SHP77 (cell line): ENCODE measurements around the gene BLMH.

Experiments
- DNase-seq, 2 experiments: peaks; one replicate each; lab custom pipeline; 2025; lab: John Stamatoyannopoulos, UW

The BLMH gene

DNA sequence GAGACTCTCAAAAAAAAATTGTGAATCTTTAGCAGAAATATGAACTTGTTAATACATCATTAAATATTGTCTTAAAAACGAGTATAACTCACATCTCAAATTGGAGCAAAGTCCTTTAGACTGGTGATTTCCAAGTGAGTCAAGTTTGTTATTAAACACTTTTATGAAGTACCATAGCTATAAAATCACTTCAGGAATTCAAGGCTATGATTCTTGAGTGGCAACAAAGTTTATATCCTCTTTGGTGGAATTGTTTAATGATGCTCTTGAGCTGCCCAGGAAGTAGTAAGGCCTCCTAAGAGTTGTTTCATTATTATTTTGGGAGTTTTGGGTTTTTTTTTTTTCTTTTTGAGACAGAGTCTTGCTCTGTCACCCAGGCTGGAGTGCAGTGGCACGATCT lies 16.7 kb upstream of the BLMH start:
- no peak for DNase-seq

GRCh38 chr17:30304778-30305177 lies 13.0 kb upstream of the BLMH start:
- no peak for DNase-seq

DNA sequence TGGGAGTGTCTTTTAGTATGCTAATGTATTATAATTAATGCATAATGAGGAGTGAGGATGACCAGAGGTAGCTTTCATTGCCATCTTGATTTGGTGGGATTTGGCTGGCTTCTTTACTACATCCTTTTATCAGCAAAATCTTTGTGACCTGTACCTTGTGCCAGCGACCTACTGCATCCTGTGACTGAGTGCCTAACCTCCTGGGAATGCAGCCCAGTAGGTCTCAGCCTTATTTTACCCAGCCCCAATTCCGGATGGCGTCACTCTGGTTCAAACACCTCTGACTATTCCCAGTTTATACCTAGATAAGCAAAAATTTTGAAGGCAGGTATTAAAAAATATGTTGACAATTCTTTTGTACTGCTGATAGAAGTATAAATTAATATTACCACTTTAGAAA lies 10.5 kb upstream of the BLMH start:
- DNase-seq, result no peak

GRCh38 chr17:30300818-30301217 lies 9.1 kb upstream of the BLMH start:
- no peak for DNase-seq

DNA sequence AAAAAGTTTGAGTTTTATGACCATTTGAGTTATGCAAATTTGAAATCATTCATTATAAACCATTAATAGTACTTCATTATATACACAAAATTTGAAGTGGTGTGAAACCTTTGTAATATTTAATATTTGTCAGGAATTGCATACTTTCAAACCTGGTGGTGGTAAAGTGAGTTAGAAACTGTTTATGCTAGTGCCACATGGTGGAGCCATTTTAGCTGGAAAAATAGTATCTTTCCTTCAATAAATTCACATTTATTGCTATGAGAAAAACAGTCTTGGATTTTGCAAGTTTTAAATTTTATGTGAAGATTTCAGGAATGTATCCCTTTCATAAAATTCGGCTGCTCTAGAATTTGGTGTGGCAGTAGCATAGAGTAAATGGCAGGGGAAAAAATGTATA lies 7.3 kb upstream of the BLMH start:
- DNase-seq, result no peak

GRCh38 chr17:30297715-30298114 lies 6.0 kb upstream of the BLMH start:
- no peak for DNase-seq

DNA sequence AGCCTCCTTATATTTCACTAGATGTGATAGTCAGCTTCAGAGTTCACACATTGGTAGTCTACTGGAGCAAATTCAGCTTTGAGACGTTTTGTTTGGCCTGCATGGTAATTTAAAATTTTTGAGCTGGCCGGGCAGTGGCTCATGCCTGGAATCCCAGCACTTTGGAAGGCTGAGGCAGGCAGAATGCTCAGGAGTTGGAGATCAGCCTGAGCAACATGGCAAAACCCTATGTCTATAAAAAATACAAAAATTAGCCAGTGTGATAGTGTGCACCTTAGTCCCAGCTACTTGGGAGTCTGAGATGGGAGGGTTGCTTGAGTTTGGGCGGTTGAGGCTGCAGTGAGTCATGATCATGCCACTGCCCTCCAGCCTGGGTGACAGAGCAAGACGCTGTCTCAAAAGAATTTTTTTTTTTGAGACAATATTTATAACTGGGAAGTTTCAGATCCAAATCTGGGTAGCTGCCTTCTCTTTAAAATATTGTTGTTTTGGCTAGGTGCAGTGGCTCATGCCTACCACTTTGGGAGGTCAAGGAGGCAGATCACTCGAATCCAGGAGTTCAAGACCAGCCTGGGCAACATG lies 4.8 kb upstream of the BLMH start:
- no peak for DNase-seq

DNA sequence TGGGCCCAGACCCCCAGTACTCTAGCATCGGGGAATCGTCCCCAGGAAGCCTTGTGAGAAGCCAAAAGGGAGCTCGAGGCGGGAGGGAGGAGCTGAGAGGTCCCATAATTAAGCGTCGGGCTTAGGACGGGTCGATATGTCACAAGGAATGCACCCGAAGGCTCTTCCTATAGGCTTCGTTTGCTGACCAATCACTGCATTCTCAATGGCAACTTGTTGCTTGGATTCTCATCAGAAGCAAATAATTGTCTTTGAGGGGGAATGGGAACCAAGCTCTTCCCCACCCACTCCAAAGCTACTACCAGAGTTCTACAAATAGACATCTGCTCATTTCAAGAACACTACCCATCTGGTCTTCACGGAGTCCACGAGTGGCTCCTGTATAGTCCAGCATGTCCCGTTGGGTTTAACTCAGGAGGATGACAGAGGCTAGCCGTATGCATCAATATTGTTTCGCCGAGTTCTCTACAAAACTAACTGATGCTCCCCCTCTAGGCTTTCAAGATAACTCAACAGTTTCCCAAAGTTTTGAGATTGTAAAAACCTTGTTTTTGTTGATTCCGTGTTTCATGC lies 628 bp upstream of the BLMH start:
- DNase-seq, result no peak

- peak; percentile 15 to 62 for DNase-seq
These were observed 825 bp downstream of the BLMH start for GRCh38 chr17:30290696-30291542.

DNA sequence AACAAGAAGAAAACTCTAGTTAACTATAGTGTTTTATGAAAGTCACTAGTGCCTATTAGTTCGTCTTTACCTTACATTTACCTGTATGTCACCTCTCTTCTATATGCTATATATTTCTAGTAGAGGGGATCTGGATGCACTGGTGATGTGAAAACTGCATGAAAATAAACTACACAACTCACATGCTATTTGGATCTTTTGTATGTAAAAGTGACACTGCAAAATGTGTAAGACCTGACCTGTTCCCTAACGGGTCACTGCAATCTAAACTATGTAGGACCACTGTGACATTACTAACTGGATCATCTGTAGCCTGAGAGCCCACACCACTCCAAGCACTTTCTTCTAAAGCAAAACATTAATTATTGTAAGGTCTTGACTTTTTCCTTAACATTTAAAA lies 1.7 kb downstream of the BLMH start:
- no peak for DNase-seq

DNA sequence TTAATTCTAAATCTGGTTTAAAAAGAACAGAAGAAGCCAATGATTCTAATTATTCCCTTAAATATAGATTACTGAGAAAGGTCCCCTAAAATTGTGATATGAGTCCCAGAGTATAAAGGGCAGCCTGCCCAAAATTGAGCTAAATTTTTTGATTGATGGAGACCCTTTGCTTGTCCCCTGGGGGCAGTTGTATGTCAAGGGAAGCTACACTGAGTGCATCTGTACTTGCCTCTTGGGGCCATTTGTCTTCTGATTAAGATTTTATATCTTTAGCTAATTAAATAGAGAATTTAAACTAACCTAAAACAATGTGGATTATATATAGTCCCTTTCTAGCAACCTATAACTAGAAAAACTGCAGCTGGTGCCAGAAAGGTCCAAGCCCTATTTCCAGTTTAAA lies 12.6 kb downstream of the BLMH start:
- DNase-seq, result no peak

GRCh38 chr17:30278032-30278431 lies 13.7 kb downstream of the BLMH start:
- DNase-seq, result no peak

DNA sequence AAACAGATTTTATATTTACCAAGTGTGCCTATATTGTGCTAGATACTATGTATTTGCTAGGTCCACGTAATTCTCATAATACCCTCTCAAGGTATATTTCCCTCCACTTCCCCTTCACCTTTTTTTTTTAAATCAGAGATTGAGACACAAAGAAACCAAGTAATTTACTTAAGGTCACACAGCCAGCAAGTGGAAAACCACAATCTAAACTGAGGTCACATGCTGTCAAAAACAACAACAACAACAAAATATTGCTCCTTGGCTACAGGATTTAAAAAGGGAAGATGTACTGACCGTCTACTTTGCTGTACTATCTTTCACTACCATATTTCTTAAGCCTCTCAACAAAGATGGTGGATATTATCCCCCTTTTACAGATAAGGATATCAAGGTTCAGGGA lies 15.8 kb downstream of the BLMH start:
- DNase-seq, result no peak

GRCh38 chr17:30274887-30275286 lies 16.9 kb downstream of the BLMH start:
- no peak for DNase-seq

DNA sequence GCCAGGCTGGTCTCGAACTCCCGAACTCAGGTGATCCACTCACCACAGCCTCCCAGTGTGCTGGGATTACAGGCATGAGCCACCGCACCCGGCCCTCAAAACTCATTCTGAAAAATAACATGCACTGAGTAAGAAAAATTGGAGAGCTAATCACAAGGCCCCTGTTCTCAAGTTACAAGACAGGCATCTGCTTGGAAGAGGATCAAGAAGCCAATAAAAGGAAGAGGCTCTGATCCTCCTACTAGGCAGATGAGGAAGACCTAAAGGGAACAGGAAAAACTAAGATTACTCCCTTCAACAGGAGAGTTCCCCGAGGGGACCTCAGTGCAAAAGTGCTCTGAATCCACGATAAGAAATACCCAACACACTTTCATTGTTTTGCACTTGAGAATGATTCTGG lies 18.4 kb downstream of the BLMH start:
- no peak for DNase-seq

- no peak for DNase-seq
These were observed 20.6 kb downstream of the BLMH start for GRCh38 chr17:30271102-30271501.

- no peak for DNase-seq
These were observed 24.1 kb downstream of the BLMH start for GRCh38 chr17:30267625-30268024.

GRCh38 chr17:30263552-30264333 lies 28.0 kb downstream of the BLMH start:
- DNase-seq, result no peak

DNA sequence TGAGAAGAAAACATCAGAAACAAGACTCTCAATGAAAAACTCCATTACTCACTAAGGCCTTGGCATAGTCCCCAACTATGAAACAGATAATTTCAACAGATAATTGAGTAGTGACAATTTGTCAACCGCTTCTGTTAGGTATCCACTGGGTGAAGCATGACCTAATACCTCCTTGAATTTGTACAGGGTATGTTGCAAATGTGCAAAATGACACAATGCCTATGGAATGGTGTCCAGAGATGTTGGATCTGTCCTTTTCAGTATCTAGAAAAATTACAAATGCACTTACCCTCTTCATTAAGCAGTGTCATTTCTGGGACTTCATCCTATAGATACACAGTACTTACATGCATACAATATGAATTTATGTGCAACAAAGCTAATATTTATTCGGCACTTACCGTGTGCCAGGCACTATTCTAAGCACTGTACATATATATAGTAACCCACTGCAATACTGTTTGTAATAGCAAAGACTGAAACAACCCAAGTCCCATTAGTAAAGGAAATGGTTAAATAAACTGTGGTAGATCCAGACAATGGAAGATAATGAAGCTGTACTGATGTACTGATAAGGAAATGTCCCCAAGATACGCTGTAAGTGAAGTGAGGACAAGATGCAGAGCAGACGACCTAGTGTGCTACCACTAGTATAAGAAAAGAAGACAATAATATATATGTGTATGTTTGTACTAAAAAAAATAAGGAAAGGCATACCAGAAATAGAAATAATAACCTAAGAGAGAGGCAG lies 34.8 kb downstream of the BLMH start:
- no peak for DNase-seq

GRCh38 chr17:30254150-30254549 lies 37.6 kb downstream of the BLMH start:
- DNase-seq, result no peak

GRCh38 chr17:30253312-30253711 lies 38.4 kb downstream of the BLMH start:
- DNase-seq, result no peak

DNA sequence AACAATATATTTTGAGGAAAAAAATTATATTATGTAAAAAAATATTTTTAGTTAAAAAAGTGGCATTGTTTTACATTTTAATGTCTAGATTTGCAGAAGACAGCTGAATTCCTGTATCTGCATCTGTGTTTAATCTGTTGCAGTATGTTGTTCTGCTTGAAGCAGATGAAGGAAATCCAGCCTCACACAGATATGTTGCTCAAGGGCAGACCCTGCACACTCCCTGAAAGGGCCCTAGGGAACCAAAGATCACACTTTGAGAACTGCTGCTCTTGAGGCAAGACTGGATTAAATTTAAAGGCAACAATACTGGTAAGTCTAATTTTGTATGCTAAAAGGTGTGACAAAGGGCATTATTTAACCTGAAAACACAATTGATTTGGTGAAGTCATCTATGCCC lies 39.8 kb downstream of the BLMH start:
- no peak for DNase-seq
